ENCODE measurements around the gene IL20RA.
"Not testable (repeated sequence)": the region's sequence is repeated elsewhere in the genome, so short reads cannot be mapped to it uniquely, and the experiment has no call there.

Gene IL20RA

GRCh38 chr6:136967876-136968752 lies 76.7 kb downstream of the IL20RA start:
- peak; percentile 60 for FAIRE-seq

GRCh38 chr6:136964398-136964797 lies 80.4 kb downstream of the IL20RA start:
- FAIRE-seq, result no peak

- FAIRE-seq, result no peak
These were observed 81.5 kb downstream of the IL20RA start for GRCh38 chr6:136963259-136963658.

- no peak for FAIRE-seq
These were observed 82.1 kb downstream of the IL20RA start for GRCh38 chr6:136962661-136963060.

- no peak for FAIRE-seq
These were observed 82.9 kb downstream of the IL20RA start for GRCh38 chr6:136961848-136962247.

- FAIRE-seq, result no peak
These were observed 84.0 kb downstream of the IL20RA start for GRCh38 chr6:136960781-136961180.

- FAIRE-seq, result not testable (repeated sequence)
These were observed 84.8 kb downstream of the IL20RA start for GRCh38 chr6:136959935-136960334.

GRCh38 chr6:136959471-136959891 lies 85.3 kb downstream of the IL20RA start:
- FAIRE-seq, result no peak

- FAIRE-seq, result no peak
These were observed 86.6 kb downstream of the IL20RA start for GRCh38 chr6:136958168-136958567.

- FAIRE-seq, result no peak
These were observed 87.9 kb downstream of the IL20RA start for GRCh38 chr6:136956590-136957544.

GRCh38 chr6:136955123-136955522 lies 89.6 kb downstream of the IL20RA start:
- no peak for FAIRE-seq

GRCh38 chr6:136952714-136953260 lies 92.0 kb downstream of the IL20RA start:
- no peak for FAIRE-seq

- no peak for FAIRE-seq
These were observed 94.2 kb downstream of the IL20RA start for GRCh38 chr6:136950436-136951126.
